Measurements from ENCODE around the gene FRMD1.

GRCh38 chr6:168049706-168050224, 29.2 kb downstream of the FRMD1 start:
- TF ChIP-seq POLR2A (IDR thresholded peaks at IDR 0.05; ENCODE audit: low read depth, low read length) (no peak), POLR2AphosphoS5 (IDR thresholded peaks at IDR 0.05; ENCODE audit: insufficient read depth, low read depth, low read length) (no peak), CTCF (IDR thresholded peaks at IDR 0.05; ENCODE audit: extremely low read depth in 1 of 2, insufficient read depth in 1 of 2, low read depth in 1 of 2, low read length in 2 of 2) (no peak), MYC (IDR thresholded peaks at IDR 0.05; ENCODE audit: low read depth, low read length) (no peak), FOS (IDR thresholded peaks at IDR 0.05; ENCODE audit: borderline replicate concordance, insufficient read depth, low read length) (no peak), MAX (IDR thresholded peaks at IDR 0.05; ENCODE audit: insufficient read depth, insufficient read length) (no peak), JUN (IDR thresholded peaks at IDR 0.05; ENCODE audit: borderline replicate concordance, insufficient read depth, insufficient read length, low read depth) (no peak)
